Measurements from ENCODE around the gene CD302. TPM values are rescaled to one million over a fixed set of nuclear protein-coding genes. Genes with fewer than 3 reads are reported as not detected.

Gene CD302
- total RNA-seq, 1 donor from 2014 or later: not detected

GRCh38 chr2:159774370-159774990 is 23.5 kb downstream of the CD302 start:
- no peaks in the 10 kb centered on the region for H3K9me3 Mint-ChIP-seq (ENCODE audit: unreplicated experiment)
- no peak overlapping the region for H3K4me3 Mint-ChIP-seq (ENCODE audit: unreplicated experiment)
- no peaks in the 10 kb centered on the region for H3K36me3 Mint-ChIP-seq (ENCODE audit: unreplicated experiment)
- peaks cover 4% of the 10 kb centered on the region for H3K4me1 Mint-ChIP-seq (ENCODE audit: low read depth, unreplicated experiment)
- peaks cover under 1% of the 10 kb centered on the region for H3K27me3 Mint-ChIP-seq (ENCODE audit: unreplicated experiment)
- DNase-seq: no peak
- no peak overlapping the region for H3K27ac Mint-ChIP-seq (ENCODE audit: unreplicated experiment)
- no peak for TF ChIP-seq CTCF (IDR thresholded peaks at IDR 0.05; ENCODE audit: partially characterized antibody, unreplicated experiment)

- Mint-ChIP-seq H3K4me3 (ENCODE audit: unreplicated experiment) (no peak overlapping the region), H3K27ac (ENCODE audit: unreplicated experiment) (no peak overlapping the region), H3K36me3 (ENCODE audit: unreplicated experiment) (no peaks in the 10 kb centered on the region)
Observed at GRCh38 chr2:159773886-159774285, 24.1 kb downstream of the CD302 start.

GRCh38 chr2:159773426-159773825 is 24.6 kb downstream of the CD302 start:
- Mint-ChIP-seq H3K27ac (ENCODE audit: unreplicated experiment) (no peak overlapping the region), H3K4me3 (ENCODE audit: unreplicated experiment) (no peak overlapping the region)
- no peak for DNase-seq

More at GRCh38 chr2:159773886-159774285, 24.1 kb downstream of the CD302 start:
- Mint-ChIP-seq H3K4me1 (ENCODE audit: low read depth, unreplicated experiment) (peaks cover 4% of the 10 kb centered on the region), H3K27me3 (ENCODE audit: unreplicated experiment) (no peaks in the 10 kb centered on the region), H3K9me3 (ENCODE audit: unreplicated experiment) (no peaks in the 10 kb centered on the region)
- no peak for TF ChIP-seq CTCF (IDR thresholded peaks at IDR 0.05; ENCODE audit: partially characterized antibody, unreplicated experiment)
- no peak for DNase-seq

GRCh38 chr2:159769147-159769546 is 28.9 kb downstream of the CD302 start:
- Mint-ChIP-seq H3K27ac (ENCODE audit: unreplicated experiment) (no peak overlapping the region), H3K9me3 (ENCODE audit: unreplicated experiment) (no peaks in the 10 kb centered on the region), H3K4me1 (ENCODE audit: low read depth, unreplicated experiment) (peaks cover 2% of the 10 kb centered on the region), H3K36me3 (ENCODE audit: unreplicated experiment) (no peaks in the 10 kb centered on the region), H3K27me3 (ENCODE audit: unreplicated experiment) (no peaks in the 10 kb centered on the region), H3K4me3 (ENCODE audit: unreplicated experiment) (no peak overlapping the region)
- no peak for DNase-seq
- no peak for TF ChIP-seq CTCF (IDR thresholded peaks at IDR 0.05; ENCODE audit: partially characterized antibody, unreplicated experiment)

More at GRCh38 chr2:159773426-159773825, 24.6 kb downstream of the CD302 start:
- Mint-ChIP-seq H3K36me3 (ENCODE audit: unreplicated experiment) (no peaks in the 10 kb centered on the region), H3K4me1 (ENCODE audit: low read depth, unreplicated experiment) (peaks cover 4% of the 10 kb centered on the region), H3K27me3 (ENCODE audit: unreplicated experiment) (no peaks in the 10 kb centered on the region), H3K9me3 (ENCODE audit: unreplicated experiment) (no peaks in the 10 kb centered on the region)
- TF ChIP-seq CTCF (IDR thresholded peaks at IDR 0.05; ENCODE audit: partially characterized antibody, unreplicated experiment): no peak

- Mint-ChIP-seq H3K27me3 (ENCODE audit: unreplicated experiment) (no peaks in the 10 kb centered on the region), H3K36me3 (ENCODE audit: unreplicated experiment) (no peaks in the 10 kb centered on the region), H3K27ac (ENCODE audit: unreplicated experiment) (no peak overlapping the region), H3K4me3 (ENCODE audit: unreplicated experiment) (no peak overlapping the region), H3K4me1 (ENCODE audit: low read depth, unreplicated experiment) (no peaks in the 10 kb centered on the region), H3K9me3 (ENCODE audit: unreplicated experiment) (no peaks in the 10 kb centered on the region)
- TF ChIP-seq CTCF (IDR thresholded peaks at IDR 0.05; ENCODE audit: partially characterized antibody, unreplicated experiment): no peak
- no peak for DNase-seq
Observed at GRCh38 chr2:159762075-159762474, 35.9 kb downstream of the CD302 start.
